HL-60 (cell line): ENCODE results near the gene PBX1.

Experiments
- DNase-seq, 2 experiments: peaks; one replicate each; pipeline ENCODE4 v3.0.0-alpha.2; 2010 to 2020; ENCODE audit warnings: low read depth in 1 of 2, low spot score in 1 of 2
- H3K27ac ChIP-seq: fragments of 250-450 bp; sonication (Bioruptor Pico); replicated peaks from 2 replicates; pipeline ENCODE4 v1.5.1; 2020; ENCODE audit warnings: mild to moderate bottlenecking, moderate library complexity
- H3K27me3 ChIP-seq: fragments of 250-450 bp; sonication (Bioruptor Pico); 2 replicates; pipeline ENCODE4 v1.5.1; 2021; ENCODE audit warnings: mild to moderate bottlenecking, moderate library complexity; ENCODE audit not compliant: insufficient read depth, poor library complexity, severe bottlenecking
- H3K4me3 ChIP-seq: replicated peaks from 2 replicates; pipeline ENCODE4 v1.5.1; 2011; ENCODE audit warnings: mild to moderate bottlenecking, control low read depth, low read length; ENCODE audit not compliant: insufficient read depth
- CTCF ChIP-seq: IDR thresholded peaks from one replicate; pipeline ENCODE4 v1.5.1; 2011; ENCODE audit warnings: low read length, control low read depth, inconsistent platforms; ENCODE audit not compliant: insufficient read depth
- GABPA ChIP-seq: IDR thresholded peaks from 2 replicates; pipeline ENCODE4 v1.6.1; 2012; ENCODE audit warnings: low read depth
- POLR2AphosphoS5 ChIP-seq: IDR thresholded peaks from 2 replicates; pipeline ENCODE4 v1.6.1; 2012; ENCODE audit warnings: low read depth
- REST ChIP-seq: IDR thresholded peaks from 2 replicates; pipeline ENCODE4 v1.6.1; 2012; ENCODE audit warnings: low read depth; ENCODE audit not compliant: insufficient replicate concordance
- SPI1 ChIP-seq: IDR thresholded peaks from 2 replicates; pipeline ENCODE4 v1.6.1; 2012; ENCODE audit warnings: low read depth, mild to moderate bottlenecking, borderline replicate concordance

Gene PBX1

DNA sequence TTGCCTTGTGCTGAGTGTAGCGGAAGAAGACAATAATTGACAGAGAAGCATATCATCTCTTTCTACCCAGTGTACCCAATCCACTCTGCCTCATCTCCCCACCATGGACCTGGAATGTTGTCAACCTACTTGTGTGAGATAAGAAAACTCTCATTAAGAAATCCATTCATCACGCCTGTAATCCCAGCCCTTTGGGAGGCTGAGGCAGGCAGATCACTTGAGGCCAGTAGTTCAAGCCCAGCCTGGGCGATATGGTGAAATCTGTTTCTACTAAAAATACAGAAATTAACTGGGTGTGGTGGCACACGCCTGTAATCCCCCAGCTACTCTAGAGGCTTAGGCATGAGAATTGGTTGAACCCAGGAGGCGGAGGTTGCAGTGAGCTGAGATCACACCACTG, 209.6 kb downstream of the PBX1 start:
- no peak overlapping the region for H3K27ac ChIP-seq
- no peak overlapping the region for H3K4me3 ChIP-seq
- H3K27me3 ChIP-seq = no peaks in the 10 kb centered on the region
- TF ChIP-seq SPI1 (no peak), GABPA (no peak), POLR2AphosphoS5 (no peak)
- no peak for DNase-seq

GRCh38 chr1:164769486-164770130, 210.6 kb downstream of the PBX1 start:
- no peak overlapping the region for H3K27ac ChIP-seq
- no peak overlapping the region for H3K4me3 ChIP-seq
- H3K27me3 ChIP-seq = no peaks in the 10 kb centered on the region
- no peak for DNase-seq
- no peak for TF ChIP-seq POLR2AphosphoS5
- no peak for TF ChIP-seq CTCF
- no peak for TF ChIP-seq SPI1
- TF ChIP-seq GABPA = no peak
- TF ChIP-seq REST = no peak

DNA sequence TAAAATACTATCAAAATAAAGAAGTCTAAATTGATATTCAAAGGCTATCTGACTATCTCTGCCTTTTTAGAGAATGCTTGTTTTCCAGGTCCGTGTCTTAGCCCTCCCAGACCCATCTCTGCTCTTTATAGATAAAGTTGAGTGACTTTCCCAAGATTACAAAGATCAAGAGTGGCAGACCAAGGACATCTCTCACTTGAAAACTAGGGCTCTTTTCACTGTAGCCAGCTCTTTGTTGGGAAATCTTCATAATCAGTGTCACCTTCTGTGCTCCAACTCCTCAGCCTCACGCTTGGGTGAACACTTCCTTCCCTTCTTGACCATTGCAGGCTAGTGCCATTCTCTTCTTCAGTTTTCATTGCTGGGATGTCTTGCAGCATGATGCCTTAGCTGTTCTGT, 211.1 kb downstream of the PBX1 start:
- no peak for TF ChIP-seq CTCF
- no peak for TF ChIP-seq SPI1
- no peak for TF ChIP-seq REST
- TF ChIP-seq GABPA = no peak
- TF ChIP-seq POLR2AphosphoS5 = no peak
- H3K4me3 ChIP-seq = no peak overlapping the region
- DNase-seq = no peak
- no peak overlapping the region for H3K27ac ChIP-seq
- H3K27me3 ChIP-seq = no peaks in the 10 kb centered on the region

- no peak for DNase-seq
- TF ChIP-seq POLR2AphosphoS5 = no peak
- TF ChIP-seq GABPA = no peak
- TF ChIP-seq CTCF = no peak
- TF ChIP-seq SPI1 = no peak
- TF ChIP-seq REST = no peak
Measured at GRCh38 chr1:164771041-164771618, 212.1 kb downstream of the PBX1 start.

More at GRCh38 chr1:164771041-164771618, 212.1 kb downstream of the PBX1 start:
- Histone ChIP-seq H3K27ac (no peak overlapping the region), H3K4me3 (no peak overlapping the region), H3K27me3 (no peaks in the 10 kb centered on the region)
